Spinal cord (tissue), 10 donors: ENCODE results near the gene NASP. TPM values are rescaled to one million over a fixed set of nuclear protein-coding genes. Genes with fewer than 3 reads are reported as not detected.
A peak's percentile ranks its signal among the peaks of the same experiment; 100 is the strongest.

Experiments used
- DNase-seq, 6 donors: peaks; one replicate each; pipeline versions ENCODE4 v3.0.0 to v3.0.0-alpha.2; 2013 to 2015; ENCODE audit warnings: low spot score in 6 of 6, low read depth in 4 of 6
- H3K27ac ChIP-seq: one replicate; pipeline ENCODE4 v1.5.1; 2013; ENCODE audit warnings: low read depth, low read length, control low read depth
- H3K27me3 ChIP-seq: one replicate; pipeline ENCODE4 v1.6.1; 2013; ENCODE audit warnings: low read length; ENCODE audit not compliant: control insufficient read depth, insufficient read depth
- H3K36me3 ChIP-seq: one replicate; pipeline ENCODE4 v1.6.1; 2013; ENCODE audit warnings: low read length; ENCODE audit not compliant: control insufficient read depth, insufficient read depth
- H3K4me1 ChIP-seq: one replicate; pipeline ENCODE4 v1.6.1; 2013; ENCODE audit warnings: low read length; ENCODE audit not compliant: control insufficient read depth, insufficient read depth
- H3K4me3 ChIP-seq: one replicate; pipeline ENCODE4 v1.5.1; 2013; ENCODE audit warnings: low read depth, low read length, control low read depth
- H3K9me3 ChIP-seq: one replicate; pipeline ENCODE4 v1.6.1; 2013; ENCODE audit warnings: low read length; ENCODE audit not compliant: control insufficient read depth, insufficient read depth
- WGBS: methylation state at CpG from one replicate; pipeline ENCODE4 v1.1.5; 2013; ENCODE audit warnings: missing lambda C conversion rate; ENCODE audit not compliant: insufficient coverage; 5-methylcytosine and 5-hydroxymethylcytosine counted together
- polyA plus RNA-seq, 2 donors: library from polyadenylated mRNA; unstranded; fragments of 120-200 nt; gene quantifications; one replicate each; pipeline ENCODE4 v1.2.1, GENCODE V29; 2013; ENCODE audit not compliant: insufficient read length in 2 of 2
- total RNA-seq, 2 donors: library from RNA; depleted of rRNA in 1 of 2; stranded (reverse); fragments of 120-200 nt in 1 of 2; fragments of >200 nt in 1 of 2; gene quantifications; one replicate each; pipeline versions ENCODE4 v1.2.3 to v1.2.4, GENCODE V29; 2013 to 2014
- donor health status: healthy.

NASP gene
- total and polyA plus RNA-seq, 4 donors = 64.5 to 265 (median 161) TPM

DNA sequence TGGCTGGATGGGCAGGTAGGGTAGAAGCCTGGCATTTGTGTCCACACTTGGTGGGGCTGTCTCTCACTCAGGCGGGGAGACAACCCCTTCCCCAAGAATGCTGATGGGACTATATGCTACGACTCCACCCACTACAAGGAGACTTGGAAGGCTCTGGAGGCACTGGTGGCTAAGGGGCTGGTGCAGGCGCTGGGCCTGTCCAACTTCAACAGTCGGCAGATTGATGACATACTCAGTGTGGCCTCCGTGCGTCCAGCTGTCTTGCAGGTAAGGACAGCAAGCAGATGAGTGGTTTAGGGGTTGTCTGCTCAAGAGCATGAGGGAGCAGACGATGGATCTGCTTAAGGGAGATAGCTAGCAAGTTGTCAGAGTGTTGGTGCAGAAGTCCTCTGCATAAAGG lies 15.9 kb upstream of the NASP start:
- H3K36me3 ChIP-seq = peaks cover 33% of the 10 kb centered on the region
- no peak for DNase-seq
- no peaks in the 10 kb centered on the region for H3K9me3 ChIP-seq
- H3K27ac ChIP-seq = no peak overlapping the region
- no peaks in the 10 kb centered on the region for H3K27me3 ChIP-seq
- H3K4me3 ChIP-seq = no peak overlapping the region
- H3K4me1 ChIP-seq = no peaks in the 10 kb centered on the region
- 95% methylated on average over 7 of the region's 7 CpGs for WGBS

DNA sequence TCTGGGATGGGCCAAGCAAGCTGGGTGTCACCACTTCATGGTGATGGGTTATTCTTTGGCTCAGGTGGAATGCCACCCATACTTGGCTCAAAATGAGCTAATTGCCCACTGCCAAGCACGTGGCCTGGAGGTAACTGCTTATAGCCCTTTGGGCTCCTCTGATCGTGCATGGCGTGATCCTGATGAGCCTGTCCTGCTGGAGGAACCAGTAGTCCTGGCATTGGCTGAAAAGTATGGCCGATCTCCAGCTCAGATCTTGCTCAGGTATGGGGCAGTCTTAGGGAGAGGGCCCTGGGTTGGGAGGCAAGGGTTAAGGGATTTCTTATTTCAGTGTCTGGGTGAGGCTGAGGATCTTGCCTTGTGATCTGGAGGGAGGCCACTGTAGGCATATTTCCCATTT lies 15.4 kb upstream of the NASP start:
- Histone ChIP-seq H3K36me3 (peaks cover 31% of the 10 kb centered on the region), H3K27me3 (no peaks in the 10 kb centered on the region), H3K4me3 (no peak overlapping the region), H3K4me1 (no peaks in the 10 kb centered on the region), H3K27ac (no peak overlapping the region), H3K9me3 (no peaks in the 10 kb centered on the region)
- DNase-seq = no peak
- WGBS = 95% methylated on average over 4 of the region's 4 CpGs

DNA sequence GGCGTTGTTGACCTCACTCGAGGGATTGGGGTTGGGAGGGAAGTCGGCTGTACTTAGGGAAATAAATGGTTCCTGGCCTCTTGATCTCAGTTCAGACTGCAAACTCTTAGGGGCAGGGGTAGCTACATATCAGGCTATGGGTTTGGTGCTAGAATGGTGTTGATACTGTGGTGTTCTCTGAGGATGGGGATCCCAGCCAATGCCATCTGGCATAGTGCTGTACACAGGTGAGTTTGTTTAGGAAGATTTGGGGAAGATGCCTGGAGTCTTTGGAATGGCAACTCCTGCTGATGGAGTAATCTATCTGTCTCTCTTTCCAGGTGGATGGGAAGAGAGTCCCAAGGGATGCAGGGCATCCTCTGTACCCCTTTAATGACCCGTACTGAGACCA lies 14.3 kb upstream of the NASP start:
- H3K27ac ChIP-seq = no peak overlapping the region

DNA sequence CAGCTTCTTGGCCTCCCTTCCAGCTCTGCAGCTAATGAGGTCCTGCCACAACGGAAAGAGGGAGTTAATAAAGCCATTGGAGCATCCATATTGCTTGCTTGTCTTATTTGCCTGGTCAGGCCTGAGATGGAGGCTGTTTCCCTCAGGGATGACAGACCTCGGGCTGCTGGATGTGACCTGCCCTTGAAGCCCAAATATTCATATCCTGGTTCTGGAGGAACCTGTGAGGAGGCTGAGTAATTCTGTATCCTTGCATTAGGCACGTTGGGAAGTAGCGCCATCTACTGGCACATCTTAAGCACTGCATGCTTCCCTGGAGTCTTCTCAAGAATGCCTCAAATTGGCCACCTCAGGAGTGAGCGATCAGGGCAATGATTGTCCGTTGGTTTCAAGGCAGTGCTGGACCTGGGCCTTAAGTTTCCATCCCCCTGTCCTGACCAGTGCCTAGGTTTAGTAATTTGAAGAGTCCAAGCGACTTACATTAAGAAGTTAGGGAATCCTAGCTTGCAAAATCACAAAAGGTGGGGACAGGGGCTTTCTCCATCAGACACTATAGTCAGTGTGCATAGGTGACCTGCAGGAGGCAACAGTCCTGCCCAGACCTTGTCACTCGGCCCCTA lies 13.8 kb upstream of the NASP start:
- H3K4me3 ChIP-seq = no peak overlapping the region
- H3K4me1 ChIP-seq = no peaks in the 10 kb centered on the region
- 0% methylated on average over 4 of the region's 8 CpGs for WGBS
- peak; percentile 45 to 90 (median 54) for DNase-seq
- H3K36me3 ChIP-seq = peaks cover 31% of the 10 kb centered on the region
- no peaks in the 10 kb centered on the region for H3K27me3 ChIP-seq
- H3K9me3 ChIP-seq = no peaks in the 10 kb centered on the region
- H3K27ac ChIP-seq = no peak overlapping the region

More for the DNA sequence above, 14.3 kb upstream of the NASP start:
- Histone ChIP-seq H3K4me3 (no peak overlapping the region), H3K36me3 (peaks cover 31% of the 10 kb centered on the region), H3K4me1 (no peaks in the 10 kb centered on the region), H3K27me3 (no peaks in the 10 kb centered on the region), H3K9me3 (no peaks in the 10 kb centered on the region)
- DNase-seq = no peak
- WGBS = 60% methylated on average over 4 of the region's 4 CpGs

DNA sequence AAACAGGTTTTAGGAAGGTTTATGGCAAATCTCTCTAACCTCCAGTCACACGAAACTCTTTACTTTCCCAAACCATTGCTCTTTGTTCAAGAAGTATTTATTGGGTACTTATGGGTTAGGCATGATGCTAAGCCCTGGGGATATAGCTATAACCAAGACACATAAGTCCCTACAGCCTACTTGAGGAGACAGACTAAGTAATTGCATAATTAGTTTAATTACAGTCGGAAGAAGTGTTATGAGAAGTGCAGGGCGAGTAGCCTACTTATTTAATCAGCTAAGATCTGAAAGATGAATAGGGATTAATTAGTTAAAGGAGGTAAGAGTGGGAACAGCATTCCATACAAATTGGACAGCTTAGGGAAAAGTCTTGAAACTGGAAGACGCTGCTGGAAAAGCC lies 13.2 kb upstream of the NASP start:
- peak in 1 of 6 donors; percentile 82 for DNase-seq
- H3K27me3 ChIP-seq = no peaks in the 10 kb centered on the region
- no peak overlapping the region for H3K27ac ChIP-seq
- H3K4me3 ChIP-seq = no peak overlapping the region
- no peaks in the 10 kb centered on the region for H3K4me1 ChIP-seq
- peaks cover 31% of the 10 kb centered on the region for H3K36me3 ChIP-seq
- no peaks in the 10 kb centered on the region for H3K9me3 ChIP-seq
- 72% methylated on average over 3 of the region's 4 CpGs for WGBS

DNA sequence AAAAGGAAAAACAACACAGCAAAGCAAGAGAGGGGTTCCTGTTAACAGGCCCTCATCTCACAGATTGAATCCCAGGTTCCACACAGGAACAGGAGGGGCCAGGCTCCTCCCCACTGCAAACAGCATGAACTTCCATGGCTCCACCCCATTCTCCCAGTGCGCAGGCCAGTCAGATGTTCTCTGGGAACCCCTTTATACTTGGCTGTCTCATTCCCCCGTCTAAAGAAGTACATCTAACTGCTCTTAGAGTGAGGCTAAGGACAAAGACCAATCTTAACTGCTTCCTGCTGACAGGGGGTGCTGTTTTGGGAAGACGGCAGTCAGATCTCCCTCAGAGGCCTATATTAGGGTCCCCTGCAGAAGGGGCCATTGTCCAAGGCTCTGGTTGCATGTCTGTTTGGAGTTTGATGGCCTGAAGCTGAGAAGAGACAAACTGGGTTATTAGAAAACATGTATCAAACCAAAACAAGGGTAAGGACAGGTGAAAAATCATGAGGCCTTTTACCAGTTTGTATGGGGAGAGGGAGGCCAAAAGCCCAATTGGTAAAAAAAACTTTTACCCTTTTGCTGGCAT lies 10.5 kb upstream of the NASP start:
- Histone ChIP-seq H3K27ac (no peak overlapping the region), H3K4me3 (no peak overlapping the region), H3K27me3 (no peaks in the 10 kb centered on the region), H3K9me3 (no peaks in the 10 kb centered on the region), H3K4me1 (no peaks in the 10 kb centered on the region), H3K36me3 (peaks cover 8% of the 10 kb centered on the region)
- 38% methylated on average over 1 of the region's 3 CpGs for WGBS
- no peak for DNase-seq

DNA sequence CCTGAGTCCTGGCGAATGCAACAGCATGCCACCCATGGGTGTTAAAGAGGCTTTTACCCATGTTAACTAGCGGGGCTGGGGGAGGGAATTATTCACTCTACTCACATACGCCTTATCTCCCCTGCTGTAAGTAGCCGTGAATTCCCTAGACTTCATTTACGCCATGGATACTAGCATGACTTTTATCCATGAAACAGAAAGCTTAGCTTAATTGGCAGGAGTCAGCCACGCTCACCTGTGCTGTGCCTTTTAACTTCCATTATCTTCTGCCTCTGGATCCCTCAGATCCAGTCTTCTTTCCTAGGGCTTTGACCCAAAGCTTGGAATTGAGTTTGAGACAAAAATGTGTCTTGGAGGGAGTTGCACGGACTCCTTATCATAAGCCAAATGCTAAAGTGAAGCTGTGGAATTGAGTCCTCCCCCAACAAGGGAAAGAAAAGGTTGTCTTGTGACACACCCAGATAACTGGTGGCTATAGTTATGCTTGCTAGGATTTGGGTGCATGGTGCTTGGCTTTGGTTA lies 9.7 kb upstream of the NASP start:
- Histone ChIP-seq H3K27me3 (no peaks in the 10 kb centered on the region), H3K4me3 (no peak overlapping the region), H3K36me3 (no peaks in the 10 kb centered on the region), H3K27ac (no peak overlapping the region), H3K9me3 (no peaks in the 10 kb centered on the region), H3K4me1 (no peaks in the 10 kb centered on the region)
- 94% methylated on average over 3 of the region's 7 CpGs for WGBS
- no peak for DNase-seq

DNA sequence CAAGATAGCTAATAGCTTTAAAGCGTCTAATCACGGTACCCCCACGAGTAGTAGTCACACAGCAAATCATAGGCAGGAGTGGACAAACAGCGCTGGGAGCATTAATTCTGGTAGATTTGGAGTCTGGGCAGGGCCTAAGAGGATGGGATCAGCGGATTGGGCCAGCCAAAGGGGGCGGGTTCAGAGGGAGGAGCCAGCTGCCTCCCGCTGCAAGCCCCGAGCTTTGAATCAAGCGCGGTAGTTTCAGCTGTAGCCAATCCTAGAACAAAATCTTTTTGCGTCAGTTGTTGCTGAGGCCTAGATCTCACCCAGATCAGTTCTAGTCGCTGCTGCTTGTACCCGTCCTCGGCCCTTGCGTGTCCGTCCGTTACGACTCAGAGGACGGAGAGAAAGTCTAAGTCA lies 576 bp upstream of the NASP start:
- no peaks in the 10 kb centered on the region for H3K9me3 ChIP-seq
- WGBS = under 1% methylated on average over 19 of the region's 19 CpGs
- peak overlapping the region; percentile 99 for H3K27ac ChIP-seq
- H3K4me1 ChIP-seq = peaks cover 20% of the 10 kb centered on the region
- H3K4me3 ChIP-seq = peak overlapping the region; percentile 99
- H3K27me3 ChIP-seq = no peaks in the 10 kb centered on the region
- DNase-seq = peak; percentile 92 to 99 (median 96)
- H3K36me3 ChIP-seq = no peaks in the 10 kb centered on the region

DNA sequence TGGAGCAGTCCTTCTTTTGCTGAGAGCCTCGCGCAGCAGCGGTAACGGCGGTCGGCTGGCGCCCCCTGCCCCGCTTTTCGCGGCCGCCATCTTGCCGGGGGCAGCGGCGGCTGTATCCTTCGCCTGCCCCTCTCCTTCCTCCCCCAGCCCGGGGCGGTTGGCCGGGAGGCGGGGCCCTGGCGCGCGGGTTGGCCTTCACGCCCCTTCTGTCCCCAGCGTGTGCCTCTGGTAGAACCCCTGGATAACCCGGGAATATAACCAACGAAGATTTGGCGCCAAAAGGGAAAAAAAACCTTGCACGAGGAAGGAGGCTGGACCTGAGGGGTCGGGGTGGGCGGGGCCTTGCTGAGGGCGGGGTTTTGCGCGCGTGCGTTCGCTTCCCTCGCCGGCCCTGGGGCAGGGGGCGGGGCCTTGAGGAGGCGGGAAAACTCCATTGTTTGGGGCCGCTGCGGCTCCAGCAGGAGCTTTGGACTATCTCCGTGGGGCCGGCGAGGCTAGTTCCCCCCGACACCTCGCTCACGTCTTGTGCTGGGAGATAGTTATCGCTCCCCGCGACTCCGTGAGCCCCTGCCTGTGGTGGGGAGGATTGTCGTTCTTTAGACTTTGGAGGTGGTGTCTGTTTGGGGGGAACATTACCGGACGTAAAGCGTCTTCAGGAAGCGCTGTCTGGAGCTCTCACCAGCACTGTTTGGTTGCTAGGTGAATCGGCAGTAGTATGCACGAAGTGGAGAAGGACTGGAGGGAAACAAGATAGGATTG lies 689 bp downstream of the NASP start:
- peak overlapping the region; percentile 99 for H3K27ac ChIP-seq
- peak overlapping the region; percentile 99 for H3K4me3 ChIP-seq
- no peaks in the 10 kb centered on the region for H3K27me3 ChIP-seq
- H3K4me1 ChIP-seq = peaks cover 20% of the 10 kb centered on the region
- H3K9me3 ChIP-seq = no peaks in the 10 kb centered on the region
- WGBS = 0% methylated on average over 59 of the region's 59 CpGs
- H3K36me3 ChIP-seq = peaks cover 2% of the 10 kb centered on the region
- peak; percentile 76 to 97 (median 90) for DNase-seq
